ENCODE data around the gene TPMT. TPM values are rescaled to one million over a fixed set of nuclear protein-coding genes. Genes with fewer than 3 reads are reported as not detected.

Gene TPMT
- total and polyA plus RNA-seq, 10 donors, result 7.4 to 16.8 (median 11.2) TPM

- H3K36me3 ChIP-seq, result peaks cover 0 to 100% (median 69%) of the 10 kb centered on the region in 6 donors
- no peak for DNase-seq
- no peaks in the 10 kb centered on the region for H3K27me3 ChIP-seq (replicated peaks in 1 of 7)
- intact Hi-C loops (cut with DNase I; ENCODE audit: low total_unique reads), result no loop called here
- 84 to 95% (median 86%) methylated on average over 2 of the region's 2 CpGs for WGBS, 5 donors
- H3K4me1 ChIP-seq, result peaks cover 0 to 7% (median 0%) of the 10 kb centered on the region in 6 donors
- H3K9me3 ChIP-seq, result peaks cover 0 to 11% (median 6%) of the 10 kb centered on the region in 8 donors
- TF ChIP-seq POLR2AphosphoS5 (IDR thresholded peaks at IDR 0.05), result no peak
- no peak for TF ChIP-seq POLR2A (IDR thresholded peaks at IDR 0.05)
- no peak for TF ChIP-seq CTCF (IDR thresholded peaks at IDR 0.05 in 8 of 11, conservative IDR thresholded peaks at IDR 0.05 in 3 of 11)
- peak overlapping the region in 2 of 8 donors; percentile 36 to 57 for H3K27ac ChIP-seq
- H3K4me3 ChIP-seq, result no peak overlapping the region
Measured at GRCh38 chr6:18166312-18167036, 11.6 kb upstream of the TPMT start.

- Histone ChIP-seq H3K27me3 (replicated peaks in 1 of 7) (no peaks in the 10 kb centered on the region), H3K9me3 (peaks cover 0 to 11% (median 6%) of the 10 kb centered on the region in 8 donors), H3K4me3 (no peak overlapping the region), H3K4me1 (peaks cover 0 to 12% (median 0%) of the 10 kb centered on the region in 6 donors), H3K36me3 (peaks cover 0 to 100% (median 74%) of the 10 kb centered on the region in 6 donors), H3K27ac (peak overlapping the region in 2 of 8 donors; percentile 36 to 57)
- TF ChIP-seq CTCF (IDR thresholded peaks at IDR 0.05 in 8 of 11, conservative IDR thresholded peaks at IDR 0.05 in 3 of 11) (no peak), POLR2AphosphoS5 (IDR thresholded peaks at IDR 0.05) (no peak), POLR2A (IDR thresholded peaks at IDR 0.05) (no peak)
- no peak for DNase-seq
- whole genome bisulfite sequencing, 5 donors, result 86 to 98% (median 91%) methylated on average over 4 of the region's 4 CpGs
- intact Hi-C loops (cut with DNase I; ENCODE audit: low total_unique reads), result no loop called here
Measured at GRCh38 chr6:18165751-18166150, 10.9 kb upstream of the TPMT start.

GRCh38 chr6:18162401-18162800, 7.5 kb upstream of the TPMT start:
- no peak overlapping the region for H3K27ac ChIP-seq
- no peak overlapping the region for H3K4me3 ChIP-seq
- H3K4me1 ChIP-seq, result peaks cover 0 to 12% (median under 1%) of the 10 kb centered on the region in 6 donors
- H3K27me3 ChIP-seq (replicated peaks in 1 of 7), result no peaks in the 10 kb centered on the region
- H3K9me3 ChIP-seq, result no peaks in the 10 kb centered on the region
- TF ChIP-seq POLR2AphosphoS5 (IDR thresholded peaks at IDR 0.05) (no peak), POLR2A (IDR thresholded peaks at IDR 0.05) (no peak), CTCF (IDR thresholded peaks at IDR 0.05 in 8 of 11, conservative IDR thresholded peaks at IDR 0.05 in 3 of 11) (no peak)
- intact Hi-C loops (cut with DNase I; ENCODE audit: low total_unique reads), result loop anchor here (5.0 kb wide), 1 partner anchor 100 kb away; the partner anchor contains the start of gene DEK
- DNase-seq, result no peak
- 92 to 97% (median 94%) methylated on average over 2 of the region's 2 CpGs for WGBS, 5 donors
- peaks cover 0 to 81% (median 55%) of the 10 kb centered on the region in 6 donors for H3K36me3 ChIP-seq

GRCh38 chr6:18161431-18161830, 6.6 kb upstream of the TPMT start:
- TF ChIP-seq POLR2AphosphoS5 (IDR thresholded peaks at IDR 0.05) (no peak), CTCF (IDR thresholded peaks at IDR 0.05 in 8 of 11, conservative IDR thresholded peaks at IDR 0.05 in 3 of 11) (no peak), POLR2A (IDR thresholded peaks at IDR 0.05) (no peak)
- no peak for DNase-seq
- 84 to 96% (median 94%) methylated on average over 2 of the region's 2 CpGs for WGBS, 5 donors
- Histone ChIP-seq H3K4me1 (peaks cover 0 to 18% (median 7%) of the 10 kb centered on the region in 6 donors), H3K27me3 (replicated peaks in 1 of 7) (no peaks in the 10 kb centered on the region), H3K4me3 (no peak overlapping the region), H3K27ac (peak overlapping the region in 4 of 8 donors; percentile 7 to 50 (median 23)), H3K36me3 (peaks cover 0 to 71% (median 47%) of the 10 kb centered on the region in 6 donors), H3K9me3 (no peaks in the 10 kb centered on the region)
- intact Hi-C loops (cut with DNase I; ENCODE audit: low total_unique reads), result loop anchor here (5.0 kb wide), 1 partner anchor 101 kb away; the partner anchor contains the start of gene DEK
